Measurements from ENCODE around the gene IQSEC1. TPM values are rescaled to one million over a fixed set of nuclear protein-coding genes. Genes with fewer than 3 reads are reported as not detected.

Gene IQSEC1
- total and polyA plus RNA-seq, 10 of the 15 experiments (the other 5 are each of a cell fraction or from before 2014, with no cell fraction given) = 0.92 to 55.2 (median 8.5) TPM

- H3K27ac ChIP-seq (ENCODE audit: control insufficient read depth, insufficient read depth) = no peak overlapping the region
- no peak for TF ChIP-seq IRF4 (IDR thresholded peaks at IDR 0.05; ENCODE audit: low read depth, low read length)
- TF ChIP-seq NFYA (IDR thresholded peaks at IDR 0.05; ENCODE audit: borderline replicate concordance, low read depth, low read length) = no peak
- no peak for TF ChIP-seq KLF5 (IDR thresholded peaks at IDR 0.05; ENCODE audit: partially characterized antibody)
- TF ChIP-seq FOS (IDR thresholded peaks at IDR 0.05; ENCODE audit: borderline replicate concordance, extremely low read depth, insufficient read length) = no peak
- TF ChIP-seq TCF7 (IDR thresholded peaks at IDR 0.05; ENCODE audit: borderline replicate concordance) = no peak
- TF ChIP-seq NFIC (IDR thresholded peaks at IDR 0.05; ENCODE audit: low read depth, low read length) = no peak
- TF ChIP-seq CHD2 (IDR thresholded peaks at IDR 0.05; ENCODE audit: borderline replicate concordance, low read depth, low read length) = no peak
- TF ChIP-seq SPI1 (IDR thresholded peaks at IDR 0.05; ENCODE audit: borderline replicate concordance, insufficient read depth, low read depth, low read length) = no peak
- TF ChIP-seq ZNF207 (IDR thresholded peaks at IDR 0.05; ENCODE audit: borderline replicate concordance) = no peak
- TF ChIP-seq, protein P1, sequence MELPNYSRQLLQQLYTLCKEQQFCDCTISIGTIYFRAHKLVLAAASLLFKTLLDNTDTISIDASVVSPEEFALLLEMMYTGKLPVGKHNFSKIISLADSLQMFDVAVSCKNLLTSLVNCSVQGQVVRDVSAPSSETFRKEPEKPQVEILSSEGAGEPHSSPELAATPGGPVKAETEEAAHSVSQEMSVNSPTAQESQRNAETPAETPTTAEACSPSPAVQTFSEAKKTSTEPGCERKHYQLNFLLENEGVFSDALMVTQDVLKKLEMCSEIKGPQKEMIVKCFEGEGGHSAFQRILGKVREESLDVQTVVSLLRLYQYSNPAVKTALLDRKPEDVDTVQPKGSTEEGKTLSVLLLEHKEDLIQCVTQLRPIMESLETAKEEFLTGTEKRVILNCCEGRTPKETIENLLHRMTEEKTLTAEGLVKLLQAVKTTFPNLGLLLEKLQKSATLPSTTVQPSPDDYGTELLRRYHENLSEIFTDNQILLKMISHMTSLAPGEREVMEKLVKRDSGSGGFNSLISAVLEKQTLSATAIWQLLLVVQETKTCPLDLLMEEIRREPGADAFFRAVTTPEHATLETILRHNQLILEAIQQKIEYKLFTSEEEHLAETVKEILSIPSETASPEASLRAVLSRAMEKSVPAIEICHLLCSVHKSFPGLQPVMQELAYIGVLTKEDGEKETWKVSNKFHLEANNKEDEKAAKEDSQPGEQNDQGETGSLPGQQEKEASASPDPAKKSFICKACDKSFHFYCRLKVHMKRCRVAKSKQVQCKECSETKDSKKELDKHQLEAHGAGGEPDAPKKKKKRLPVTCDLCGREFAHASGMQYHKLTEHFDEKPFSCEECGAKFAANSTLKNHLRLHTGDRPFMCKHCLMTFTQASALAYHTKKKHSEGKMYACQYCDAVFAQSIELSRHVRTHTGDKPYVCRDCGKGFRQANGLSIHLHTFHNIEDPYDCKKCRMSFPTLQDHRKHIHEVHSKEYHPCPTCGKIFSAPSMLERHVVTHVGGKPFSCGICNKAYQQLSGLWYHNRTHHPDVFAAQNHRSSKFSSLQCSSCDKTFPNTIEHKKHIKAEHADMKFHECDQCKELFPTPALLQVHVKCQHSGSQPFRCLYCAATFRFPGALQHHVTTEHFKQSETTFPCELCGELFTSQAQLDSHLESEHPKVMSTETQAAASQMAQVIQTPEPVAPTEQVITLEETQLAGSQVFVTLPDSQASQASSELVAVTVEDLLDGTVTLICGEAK (IDR thresholded peaks at IDR 0.05; ENCODE audit: borderline replicate concordance) = no peak
- TF ChIP-seq ELK1 (IDR thresholded peaks at IDR 0.05; ENCODE audit: low read depth, low read length) = no peak
- TF ChIP-seq, protein P2, sequence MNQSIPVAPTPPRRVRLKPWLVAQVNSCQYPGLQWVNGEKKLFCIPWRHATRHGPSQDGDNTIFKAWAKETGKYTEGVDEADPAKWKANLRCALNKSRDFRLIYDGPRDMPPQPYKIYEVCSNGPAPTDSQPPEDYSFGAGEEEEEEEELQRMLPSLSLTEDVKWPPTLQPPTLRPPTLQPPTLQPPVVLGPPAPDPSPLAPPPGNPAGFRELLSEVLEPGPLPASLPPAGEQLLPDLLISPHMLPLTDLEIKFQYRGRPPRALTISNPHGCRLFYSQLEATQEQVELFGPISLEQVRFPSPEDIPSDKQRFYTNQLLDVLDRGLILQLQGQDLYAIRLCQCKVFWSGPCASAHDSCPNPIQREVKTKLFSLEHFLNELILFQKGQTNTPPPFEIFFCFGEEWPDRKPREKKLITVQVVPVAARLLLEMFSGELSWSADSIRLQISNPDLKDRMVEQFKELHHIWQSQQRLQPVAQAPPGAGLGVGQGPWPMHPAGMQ (IDR thresholded peaks at IDR 0.05; ENCODE audit: borderline replicate concordance) = no peak
- TF ChIP-seq RFX5 (IDR thresholded peaks at IDR 0.05; ENCODE audit: low read depth, low read length) = no peak
- TF ChIP-seq RB1 (IDR thresholded peaks at IDR 0.05; ENCODE audit: borderline replicate concordance) = no peak
- H3K27me3 ChIP-seq (replicated peaks in 1 of 2; ENCODE audit: control insufficient read depth in 2 of 2, insufficient read depth in 2 of 2, low read length in 1 of 2) = no peaks in the 10 kb centered on the region
- no peak for ATAC-seq
- intact Hi-C loops (cut with micrococcal nuclease; ENCODE audit: unreplicated experiment) (no loop called here), in situ Hi-C loops (cut with MboI) (no loop called here)
- H3K4me2 ChIP-seq (ENCODE audit: control insufficient read depth, insufficient read depth) = no peak overlapping the region
- no peak for FAIRE-seq
- H3K79me2 ChIP-seq (ENCODE audit: control insufficient read depth, insufficient read depth, low read length) = no peaks in the 10 kb centered on the region
- 92% methylated on average over 15 of the region's 15 CpGs for WGBS (ENCODE audit: insufficient coverage, insufficient replicate concordance, low lambda C conversion rate, missing lambda C conversion rate)
- no peak overlapping the region for H3K4me3 ChIP-seq
- H3K4me1 ChIP-seq (ENCODE audit: control insufficient read depth, insufficient read depth, low read length) = peaks cover 45% of the 10 kb centered on the region
- ChIA-PET CTCF (interaction anchor here (1.4 to 14.3 kb wide), 5 partner anchors 8 to 97 kb away, joined by 4 to 271 read pairs (median 6); partner anchors contain the start of gene RPL32), SMC1A (ENCODE audit: uncharacterized antibody, unreplicated experiment) (interaction anchor here (1.1 kb wide), 1 partner anchor 11 kb away, joined by 3 read pairs; no protein-coding TSS in a partner anchor), RAD21 (ENCODE audit: unreplicated experiment) (interaction anchor here (2.2 kb wide), 1 partner anchor 13 kb away, joined by 6 read pairs; no protein-coding TSS in a partner anchor), POLR2A (no interaction called here)
- no TSS peak for BruUV-seq (replicated peaks)
- no peaks in the 10 kb centered on the region; the same call in 2 of the 3 replicates for H3K9me3 ChIP-seq (replicated peaks; ENCODE audit: control insufficient read depth, insufficient read depth, low read length)
- no peaks in the 10 kb centered on the region for H4K20me1 ChIP-seq (ENCODE audit: control insufficient read depth, insufficient read depth)
- no peak for DNase-seq (ENCODE audit: low read depth, low spot score)
- H3K9ac ChIP-seq (ENCODE audit: control insufficient read depth, insufficient read depth, low read length) = no peak overlapping the region
- H3K36me3 ChIP-seq (ENCODE audit: control insufficient read depth in 2 of 2, insufficient read depth in 2 of 2, low read length in 1 of 2) = no peaks in the 10 kb centered on the region
- H2AFZ ChIP-seq (ENCODE audit: control insufficient read depth, low read depth, low read length) = no peak overlapping the region
These were observed 189.0 kb downstream of the IQSEC1 start for GRCh38 chr3:12884186-12884680.

Data from GM12878 (cell line).